ENCODE measurements around the gene DCAF5.

DCAF5 gene

DNA sequence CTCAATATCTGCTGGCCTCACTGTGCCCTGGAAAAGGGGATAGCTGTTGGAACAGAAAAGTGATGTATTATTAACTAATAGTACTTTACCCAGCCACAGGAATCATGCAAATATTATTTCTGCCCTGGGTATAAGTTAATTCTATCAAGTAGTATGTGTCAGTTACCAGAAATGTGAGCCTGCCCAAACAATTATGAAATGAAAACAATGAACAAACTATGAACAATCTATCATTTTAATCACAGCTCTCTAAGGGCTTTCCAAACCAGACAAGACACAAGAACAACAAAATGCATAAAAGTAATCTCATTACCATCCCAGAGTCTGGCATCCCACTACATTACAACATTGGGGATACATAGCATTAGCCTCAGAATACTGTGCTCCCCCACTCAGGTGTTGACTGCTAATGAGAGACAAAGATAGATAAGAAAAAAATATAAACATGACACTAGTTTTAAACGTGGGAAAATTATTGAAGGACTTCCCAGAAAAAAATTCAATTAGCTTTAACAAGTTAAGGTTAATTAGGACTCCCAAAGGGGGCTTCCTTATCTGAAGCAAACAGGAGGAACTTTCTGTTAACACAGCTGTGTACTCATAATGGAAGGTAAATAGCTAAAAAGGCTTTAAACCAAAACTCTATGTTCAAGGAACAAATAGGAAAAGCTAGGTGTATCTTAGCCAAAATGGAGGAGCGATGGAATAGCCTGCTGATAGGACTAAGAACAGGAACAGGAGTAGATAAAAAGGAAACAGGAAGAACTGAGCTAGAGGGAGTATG is 3.3 kb downstream of the DCAF5 start:
- TF ChIP-seq, protein P1, sequence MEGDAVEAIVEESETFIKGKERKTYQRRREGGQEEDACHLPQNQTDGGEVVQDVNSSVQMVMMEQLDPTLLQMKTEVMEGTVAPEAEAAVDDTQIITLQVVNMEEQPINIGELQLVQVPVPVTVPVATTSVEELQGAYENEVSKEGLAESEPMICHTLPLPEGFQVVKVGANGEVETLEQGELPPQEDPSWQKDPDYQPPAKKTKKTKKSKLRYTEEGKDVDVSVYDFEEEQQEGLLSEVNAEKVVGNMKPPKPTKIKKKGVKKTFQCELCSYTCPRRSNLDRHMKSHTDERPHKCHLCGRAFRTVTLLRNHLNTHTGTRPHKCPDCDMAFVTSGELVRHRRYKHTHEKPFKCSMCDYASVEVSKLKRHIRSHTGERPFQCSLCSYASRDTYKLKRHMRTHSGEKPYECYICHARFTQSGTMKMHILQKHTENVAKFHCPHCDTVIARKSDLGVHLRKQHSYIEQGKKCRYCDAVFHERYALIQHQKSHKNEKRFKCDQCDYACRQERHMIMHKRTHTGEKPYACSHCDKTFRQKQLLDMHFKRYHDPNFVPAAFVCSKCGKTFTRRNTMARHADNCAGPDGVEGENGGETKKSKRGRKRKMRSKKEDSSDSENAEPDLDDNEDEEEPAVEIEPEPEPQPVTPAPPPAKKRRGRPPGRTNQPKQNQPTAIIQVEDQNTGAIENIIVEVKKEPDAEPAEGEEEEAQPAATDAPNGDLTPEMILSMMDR (IDR thresholded peaks at IDR 0.05; ENCODE audit: extremely low read depth, insufficient read depth, missing control alignments), result no peak
- no peak for DNase-seq (ENCODE audit: low spot score)
- in situ Hi-C loops (cut with MboI; ENCODE audit: low pct_unique_long_range_greater_than_20kb, low sequenced_read_pairs, unreplicated experiment), result no loop called here

DNA sequence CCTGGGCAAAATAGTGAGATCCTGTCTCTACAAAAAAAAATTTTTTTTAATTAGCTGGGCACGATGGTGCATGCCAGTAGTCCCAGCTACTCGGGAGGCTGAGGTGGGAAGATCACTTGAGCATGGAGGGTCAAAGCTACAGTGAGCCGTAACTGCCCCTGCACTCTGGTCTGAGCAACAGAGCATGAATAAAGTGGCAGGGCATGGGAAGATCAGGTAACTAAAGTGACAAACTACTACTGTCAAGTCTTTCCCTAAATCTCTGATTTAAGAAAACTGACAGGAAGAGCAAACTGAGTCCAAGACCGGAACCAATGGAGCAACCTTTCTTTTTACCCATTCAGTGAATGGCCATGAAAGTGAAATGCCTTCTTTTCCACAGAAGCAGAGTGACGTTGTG is 10.8 kb downstream of the DCAF5 start:
- in situ Hi-C loops (cut with MboI; ENCODE audit: low pct_unique_long_range_greater_than_20kb, low sequenced_read_pairs, unreplicated experiment), result no loop called here
- TF ChIP-seq, protein P1 (IDR thresholded peaks at IDR 0.05; ENCODE audit: extremely low read depth, insufficient read depth, missing control alignments), result no peak
- DNase-seq (ENCODE audit: low spot score), result no peak

DNA sequence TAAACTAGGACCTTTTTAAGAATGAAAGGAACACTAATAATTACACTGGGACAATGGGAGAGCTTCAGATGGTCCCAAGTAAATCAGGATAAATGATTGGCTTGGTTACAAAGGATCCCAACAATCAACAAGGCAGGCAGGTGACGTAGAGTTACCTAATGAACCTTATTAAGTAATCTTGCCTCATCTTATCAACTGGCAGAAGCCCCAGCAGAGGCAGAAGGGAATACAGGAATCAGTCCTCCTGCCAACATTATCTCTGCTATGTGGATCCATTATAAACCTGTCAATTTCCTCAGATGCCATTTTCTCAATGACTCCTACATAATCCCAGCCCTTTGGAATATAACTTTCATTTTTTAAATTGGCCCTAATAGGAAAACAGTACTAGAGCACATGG is 11.4 kb downstream of the DCAF5 start:
- TF ChIP-seq, protein P1 (IDR thresholded peaks at IDR 0.05; ENCODE audit: extremely low read depth, insufficient read depth, missing control alignments), result no peak
- in situ Hi-C loops (cut with MboI; ENCODE audit: low pct_unique_long_range_greater_than_20kb, low sequenced_read_pairs, unreplicated experiment), result no loop called here
- DNase-seq (ENCODE audit: low spot score), result no peak

DNA sequence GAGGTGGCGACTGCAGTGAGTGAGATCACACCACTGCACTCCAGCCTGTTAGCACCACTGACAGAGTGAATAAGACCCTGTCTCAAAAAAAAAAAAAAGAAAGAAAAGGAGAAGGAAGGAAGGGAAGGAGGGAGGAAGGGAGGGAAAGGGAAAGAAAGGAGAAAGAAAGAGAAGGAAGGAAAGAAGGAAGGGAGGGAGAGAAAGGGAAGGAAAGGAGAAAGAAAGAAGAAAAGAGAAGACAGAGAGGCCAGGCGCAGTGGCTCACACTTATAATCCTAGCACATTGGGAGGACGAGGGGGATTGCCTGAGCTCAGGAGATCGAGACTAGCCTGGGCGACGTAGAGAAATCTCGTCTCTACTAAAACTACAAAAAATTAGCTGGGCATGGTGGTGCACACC is 13.2 kb downstream of the DCAF5 start:
- no peak for DNase-seq (ENCODE audit: low spot score)
- TF ChIP-seq, protein P1 (IDR thresholded peaks at IDR 0.05; ENCODE audit: extremely low read depth, insufficient read depth, missing control alignments), result no peak
- in situ Hi-C loops (cut with MboI; ENCODE audit: low pct_unique_long_range_greater_than_20kb, low sequenced_read_pairs, unreplicated experiment), result no loop called here

DNA sequence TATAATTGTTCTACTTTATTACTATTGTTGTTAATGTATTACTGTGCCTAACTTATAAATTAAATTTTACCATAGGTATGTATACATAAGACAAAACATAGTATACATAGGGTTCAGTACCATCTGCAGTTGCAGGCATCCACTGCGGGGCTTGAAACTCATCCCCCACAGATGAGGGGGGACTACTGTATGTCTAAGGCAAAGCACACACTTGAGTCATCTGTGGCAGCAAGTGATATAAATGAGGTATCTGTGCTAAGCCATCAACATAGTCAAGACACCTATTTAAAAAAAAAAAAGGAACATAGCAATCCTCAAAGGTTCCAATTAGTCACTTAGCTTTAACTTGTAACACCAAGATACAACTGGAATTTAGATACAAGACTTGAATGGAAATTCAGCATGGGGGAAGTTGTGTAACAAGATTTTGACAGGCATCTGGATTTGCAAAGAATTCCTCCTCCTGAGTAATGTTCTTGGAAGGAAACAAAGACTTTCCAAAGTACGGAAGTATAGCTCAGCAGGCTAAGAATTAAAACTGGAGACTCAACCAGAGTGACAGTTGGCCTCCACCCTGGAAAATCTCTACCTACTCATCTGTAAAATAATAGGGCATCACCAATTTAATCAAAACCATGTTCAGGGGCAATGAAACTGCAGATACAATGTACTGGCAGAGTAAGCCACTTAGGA is 14.9 kb downstream of the DCAF5 start:
- in situ Hi-C loops (cut with MboI; ENCODE audit: low pct_unique_long_range_greater_than_20kb, low sequenced_read_pairs, unreplicated experiment), result no loop called here
- DNase-seq (ENCODE audit: low spot score), result peak; percentile 32
- TF ChIP-seq, protein P1 (IDR thresholded peaks at IDR 0.05; ENCODE audit: extremely low read depth, insufficient read depth, missing control alignments), result no peak

DNA sequence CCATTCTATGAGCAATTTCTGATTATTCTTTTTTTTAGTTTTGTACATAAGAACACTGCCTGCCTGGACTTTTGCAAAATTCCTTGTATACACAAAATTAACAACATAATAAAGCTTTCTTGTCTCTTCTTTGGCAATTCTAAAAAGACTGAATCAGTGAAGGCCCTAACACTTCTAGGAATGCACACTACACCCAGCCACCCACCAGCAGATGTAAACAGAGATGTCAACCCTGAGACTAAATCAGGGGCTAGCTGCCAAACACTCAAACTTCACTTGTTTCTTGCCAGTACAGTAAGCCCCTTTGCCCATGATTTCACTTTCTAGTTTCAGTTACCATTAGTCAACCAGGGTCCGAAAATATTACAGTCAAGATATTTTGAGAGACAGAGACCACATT is 15.5 kb downstream of the DCAF5 start:
- no peak for DNase-seq (ENCODE audit: low spot score)
- in situ Hi-C loops (cut with MboI; ENCODE audit: low pct_unique_long_range_greater_than_20kb, low sequenced_read_pairs, unreplicated experiment), result no loop called here
- TF ChIP-seq, protein P1 (IDR thresholded peaks at IDR 0.05; ENCODE audit: extremely low read depth, insufficient read depth, missing control alignments), result no peak
